CD1c-positive myeloid dendritic cell (primary cell): ENCODE data around the gene GNRHR.
"Not testable (repeated sequence)": the region's sequence is repeated elsewhere in the genome, so short reads cannot be mapped to it uniquely, and the experiment has no call there.

ENCODE experiments used
- DNase-seq: peaks from one replicate; pipeline ENCODE4 v3.0.0-alpha.2; 2016; ENCODE audit errors: extremely low spot score

The GNRHR gene, protein sequence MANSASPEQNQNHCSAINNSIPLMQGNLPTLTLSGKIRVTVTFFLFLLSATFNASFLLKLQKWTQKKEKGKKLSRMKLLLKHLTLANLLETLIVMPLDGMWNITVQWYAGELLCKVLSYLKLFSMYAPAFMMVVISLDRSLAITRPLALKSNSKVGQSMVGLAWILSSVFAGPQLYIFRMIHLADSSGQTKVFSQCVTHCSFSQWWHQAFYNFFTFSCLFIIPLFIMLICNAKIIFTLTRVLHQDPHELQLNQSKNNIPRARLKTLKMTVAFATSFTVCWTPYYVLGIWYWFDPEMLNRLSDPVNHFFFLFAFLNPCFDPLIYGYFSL

GRCh38 chr4:67754288-67754687 lies at the start of gene GNRHR:
GNRHR (minus strand) TSS chr4:67754388; CDS start chr4:67754335, 53 bp downstream.
- DNase-seq = no peak

DNA sequence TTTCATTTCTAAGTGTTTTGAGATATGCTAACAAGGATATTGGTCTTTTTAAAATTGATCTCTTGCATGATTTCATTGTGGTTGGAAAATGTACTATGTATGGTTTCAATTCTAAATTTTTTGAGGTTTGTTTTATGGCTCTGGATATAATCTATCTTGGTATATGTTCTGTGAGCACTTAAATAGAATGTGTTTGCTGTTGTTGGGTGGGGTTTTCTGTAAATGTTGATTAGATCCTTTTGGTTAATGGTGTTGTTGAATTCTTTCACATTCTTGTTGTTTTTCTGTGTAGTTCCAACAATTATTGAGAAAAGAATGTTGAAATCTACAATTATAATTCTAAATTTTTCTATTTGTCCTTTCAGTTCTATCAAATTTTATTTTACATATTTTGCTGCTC lies 42.6 kb upstream of the GNRHR start:
- no peak for DNase-seq

GRCh38 chr4:67790721-67791120 lies 36.5 kb upstream of the GNRHR start:
- no peak for DNase-seq

GRCh38 chr4:67787311-67787710 lies 33.1 kb upstream of the GNRHR start:
- no peak for DNase-seq

- no peak for DNase-seq
Observed at GRCh38 chr4:67785528-67785927, 31.3 kb upstream of the GNRHR start.

GRCh38 chr4:67779631-67780030 lies 25.4 kb upstream of the GNRHR start:
- no peak for DNase-seq

GRCh38 chr4:67776746-67777145 lies 22.6 kb upstream of the GNRHR start:
- no peak for DNase-seq

GRCh38 chr4:67770422-67770821 lies 16.2 kb upstream of the GNRHR start:
- DNase-seq = no peak

- DNase-seq = no peak
Observed at GRCh38 chr4:67765928-67766327, 11.7 kb upstream of the GNRHR start.

- DNase-seq = no peak
Observed at GRCh38 chr4:67765401-67765800, 11.2 kb upstream of the GNRHR start.

- no peak for DNase-seq
Observed at GRCh38 chr4:67764183-67764582, 10.0 kb upstream of the GNRHR start.

GRCh38 chr4:67762086-67762485 lies 7.9 kb upstream of the GNRHR start:
- DNase-seq = no peak

GRCh38 chr4:67756991-67757390 lies 2.8 kb upstream of the GNRHR start:
- DNase-seq = not testable (repeated sequence)

GRCh38 chr4:67755974-67756373 lies 1.8 kb upstream of the GNRHR start:
- no peak for DNase-seq

- DNase-seq = no peak
Observed at GRCh38 chr4:67751260-67751659, 2.9 kb downstream of the GNRHR start.

DNA sequence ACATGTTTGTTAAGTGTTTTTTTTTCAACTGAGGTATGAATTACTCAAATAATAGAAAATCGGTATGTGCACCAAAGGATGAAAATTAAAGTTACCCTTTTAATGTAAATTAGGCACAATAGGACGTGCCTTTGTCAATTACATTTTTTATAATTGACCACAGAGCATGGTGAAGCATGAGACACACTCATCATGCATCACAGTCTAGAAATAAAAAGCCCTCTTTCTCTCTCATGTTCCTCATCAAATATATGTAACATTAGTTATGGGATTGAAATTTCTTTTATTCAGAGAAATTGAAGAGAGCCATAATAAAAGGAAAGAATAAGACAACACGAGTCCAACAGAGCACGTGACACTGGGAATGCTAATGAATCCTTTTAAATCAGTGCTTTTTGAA lies 3.5 kb downstream of the GNRHR start:
- no peak for DNase-seq

DNA sequence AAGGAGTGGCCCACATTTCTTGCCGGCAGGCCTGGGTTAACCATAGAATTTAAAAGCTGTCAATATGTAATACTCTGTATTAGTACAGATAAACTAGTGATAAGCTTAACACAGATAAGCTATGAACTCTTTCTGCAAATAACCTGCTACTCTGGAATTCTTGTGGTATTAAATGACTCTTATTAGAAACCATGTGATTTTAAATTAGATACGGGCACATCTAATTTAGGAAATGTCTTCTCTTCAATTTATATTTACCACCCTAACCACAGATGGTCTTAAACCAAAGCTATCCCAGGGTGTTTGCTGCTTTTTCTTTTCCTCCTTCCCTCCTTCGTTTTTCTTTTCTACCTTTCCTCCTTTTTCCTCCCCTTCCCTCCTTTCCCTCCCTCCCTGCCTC lies 4.9 kb downstream of the GNRHR start:
- DNase-seq = no peak

DNA sequence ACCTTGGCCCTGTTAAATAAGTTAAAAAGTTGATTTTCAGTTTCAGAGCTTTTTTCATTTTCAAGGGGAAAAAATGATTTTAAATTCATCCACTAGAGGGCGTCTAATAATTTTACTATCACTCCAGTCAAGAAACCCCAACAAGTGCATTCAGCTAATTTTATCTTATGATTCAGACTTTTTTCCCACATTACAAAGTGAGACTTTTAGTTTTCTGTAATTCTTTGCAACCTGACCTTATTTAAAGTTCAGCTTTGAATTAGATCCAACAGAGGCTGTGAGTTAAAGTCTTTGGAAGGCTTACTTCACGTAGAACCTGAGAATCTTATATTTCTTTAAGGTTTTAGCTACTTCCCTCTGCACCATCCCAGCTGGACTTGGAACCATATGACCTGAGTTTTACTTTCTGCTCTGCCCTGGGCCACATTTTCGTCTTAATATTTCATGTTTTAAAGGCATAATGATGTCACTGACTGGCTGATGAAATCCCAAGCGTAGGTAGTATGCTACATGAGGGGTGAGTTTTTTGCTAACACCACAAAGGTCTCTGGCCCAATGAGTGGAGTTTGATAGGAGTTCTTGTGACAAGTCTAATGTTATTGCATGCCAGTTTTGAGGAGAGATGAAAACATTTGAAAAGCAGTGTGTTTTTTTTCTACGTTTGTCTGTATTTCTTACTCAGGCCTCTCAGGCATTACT lies 7.2 kb downstream of the GNRHR start:
- DNase-seq = peak; percentile 55

DNA sequence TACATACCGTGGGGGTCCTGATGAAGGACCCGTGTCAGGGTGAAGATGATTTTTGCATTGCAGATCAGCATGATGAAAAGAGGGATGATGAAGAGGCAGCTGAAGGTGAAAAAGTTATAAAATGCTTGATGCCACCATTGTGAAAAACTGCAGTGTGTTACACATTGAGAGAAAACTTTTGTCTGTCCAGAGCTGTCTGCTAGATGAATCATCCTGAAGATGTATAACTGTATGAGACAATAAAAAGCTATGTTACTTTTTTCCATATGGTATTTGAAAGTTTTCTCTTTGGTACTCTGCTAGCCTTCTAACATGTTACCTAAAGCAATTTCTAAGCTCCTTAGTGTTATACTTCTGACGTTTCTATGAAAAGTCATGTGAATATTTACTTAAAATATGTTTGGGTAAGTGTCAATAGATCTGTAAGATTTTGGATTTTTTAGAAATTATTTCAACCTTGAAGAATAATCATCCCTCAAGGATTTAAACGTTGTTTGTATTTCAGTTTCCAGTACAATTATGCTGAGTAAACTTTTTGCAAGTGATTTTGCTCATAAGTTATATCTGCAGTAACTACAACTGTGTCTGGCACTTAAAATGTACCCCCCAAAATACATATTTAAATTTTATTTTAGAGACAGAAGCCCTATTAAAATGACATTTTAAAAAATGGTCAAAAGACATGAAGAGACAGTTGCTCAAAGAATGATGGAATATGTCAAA lies 9.5 kb downstream of the GNRHR start:
- DNase-seq = no peak

DNA sequence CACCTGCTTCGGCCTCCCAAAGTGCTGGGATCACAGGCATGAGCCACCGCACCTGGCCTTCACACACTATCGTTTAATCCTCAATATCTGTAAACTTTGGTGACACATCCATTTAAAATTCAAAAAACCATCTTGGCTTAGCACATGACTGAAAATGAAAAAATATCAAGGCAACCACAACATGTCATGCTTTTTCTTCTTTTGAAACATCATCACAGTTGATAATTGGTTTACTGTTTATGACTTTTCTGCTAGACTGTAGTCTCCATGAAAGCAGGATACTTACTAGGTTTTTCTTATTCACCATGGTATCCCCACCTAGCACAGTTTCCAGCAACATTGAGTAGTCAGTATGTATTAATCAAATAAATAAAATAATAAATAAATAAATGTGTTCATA lies 11.0 kb downstream of the GNRHR start:
- no peak for DNase-seq

DNA sequence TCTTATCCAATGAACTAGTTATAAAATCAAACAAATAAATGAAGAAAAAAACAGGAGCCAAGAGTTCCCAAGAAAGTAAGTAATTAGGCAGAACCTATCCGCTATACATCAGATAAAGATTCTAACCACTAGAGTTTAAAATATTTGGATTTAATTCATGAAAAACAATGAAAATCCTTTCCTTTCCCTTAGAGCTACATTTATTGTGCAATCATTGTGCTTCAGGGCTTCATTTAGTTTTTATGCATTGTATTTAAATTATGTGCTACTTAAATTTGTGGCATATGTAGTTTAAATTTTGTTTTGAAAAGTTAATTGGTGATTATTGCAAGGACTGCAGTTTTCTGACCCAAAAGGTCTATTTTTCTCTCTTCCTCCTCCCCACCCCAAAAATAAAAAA lies 17.9 kb downstream of the GNRHR start:
- no peak for DNase-seq

- DNase-seq = no peak
Observed at GRCh38 chr4:67735325-67735724, 18.9 kb downstream of the GNRHR start.

GRCh38 chr4:67730511-67730910 lies 23.7 kb downstream of the GNRHR start:
- DNase-seq = not testable (repeated sequence)
